Fibroblast of mammary gland (primary cell): ENCODE results near the gene TRIP13.
A peak's percentile ranks its signal among the peaks of the same experiment; 100 is the strongest.

ENCODE experiments used
- DNase-seq: peaks from one replicate; pipeline ENCODE4 v3.0.0-alpha.2; 2010; ENCODE audit warnings: low read depth
- H3K4me3 ChIP-seq: 2 replicates; pipeline ENCODE4 v1.5.1; 2011; ENCODE audit warnings: low read depth, mild to moderate bottlenecking, low read length, moderate library complexity; ENCODE audit not compliant: control insufficient read depth
- CTCF ChIP-seq: conservative IDR thresholded peaks from 2 replicates; pipeline ENCODE4 v1.5.1; 2011; ENCODE audit warnings: low read depth, low read length, inconsistent platforms; ENCODE audit not compliant: control insufficient read depth, insufficient read depth

TRIP13 gene

GRCh38 chr5:854217-854616 is 38.5 kb upstream of the TRIP13 start:
- DNase-seq: no peak
- no peak overlapping the region for H3K4me3 ChIP-seq
- TF ChIP-seq CTCF: no peak

GRCh38 chr5:854966-855743 is 37.5 kb upstream of the TRIP13 start:
- DNase-seq: no peak
- no peak for TF ChIP-seq CTCF
- no peak overlapping the region for H3K4me3 ChIP-seq

GRCh38 chr5:855771-856530 is 36.7 kb upstream of the TRIP13 start:
- TF ChIP-seq CTCF: no peak
- no peak overlapping the region for H3K4me3 ChIP-seq
- no peak for DNase-seq

- TF ChIP-seq CTCF: no peak
- no peak for DNase-seq
- no peak overlapping the region for H3K4me3 ChIP-seq
These were observed 35.9 kb upstream of the TRIP13 start for GRCh38 chr5:856531-857425.

- no peak for TF ChIP-seq CTCF
- no peak overlapping the region for H3K4me3 ChIP-seq
- no peak for DNase-seq
These were observed 34.0 kb upstream of the TRIP13 start for GRCh38 chr5:858726-859125.

GRCh38 chr5:859391-859790 is 33.3 kb upstream of the TRIP13 start:
- peak; percentile 16 for DNase-seq
- no peak overlapping the region for H3K4me3 ChIP-seq
- TF ChIP-seq CTCF: no peak
